PC-3 (cell line): ENCODE results near the gene TMEM187. TPM values are rescaled to one million over a fixed set of nuclear protein-coding genes. Genes with fewer than 3 reads are reported as not detected.

Experiments used
- ATAC-seq: fragments of 200-7000 bp; cut with Tn5 transposase; 2 replicates; pipeline ENCODE4 v1.9.1; 2020; ENCODE audit warnings: mild to moderate bottlenecking, moderate library complexity
- BruUV-seq: library from RNA; stranded (reverse); fragments of 400-500 nt; replicated peaks from 2 replicates; lab custom pipeline; 2021; lab: Mats Ljungman, UMichigan
- CTCF ChIA-PET: fragments of 300-600 bp; sonication (Branson Sonifier 250); formaldehyde crosslinking; loops from one replicate; lab custom pipeline; 2022; ENCODE audit warnings: antibody characterized with exemption; lab: Charles Lee
- POLR2A ChIA-PET: fragments of 300-600 bp; sonication (Branson Sonifier 250); formaldehyde crosslinking; loops from one replicate; lab custom pipeline; 2022; ENCODE audit warnings: antibody characterized with exemption; ENCODE audit not compliant: unreplicated experiment; lab: Charles Lee
- DNase-seq: peaks from one replicate; pipeline ENCODE4 v3.0.0-alpha.2; 2015
- H2AFZ ChIP-seq: fragments of 300-600 bp; sonication (generic); 2 replicates; pipeline ENCODE4 v1.6.0; 2016; ENCODE audit warnings: antibody characterized with exemption, low read length
- H3F3A ChIP-seq: fragments of 300-600 bp; sonication (generic); one replicate; pipeline ENCODE4 v1.6.0; 2017; ENCODE audit warnings: antibody characterized with exemption, low read length, control low read depth, mild to moderate bottlenecking; ENCODE audit not compliant: unreplicated experiment
- H3K27ac ChIP-seq: fragments of 300-600 bp; sonication (generic); 2 replicates; pipeline ENCODE4 v1.5.1; 2016; ENCODE audit warnings: mild to moderate bottlenecking, low read length
- H3K27me3 ChIP-seq: fragments of 300-600 bp; sonication (generic); 2 replicates; pipeline ENCODE4 v1.6.1; 2016; ENCODE audit warnings: low read length, mixed read lengths
- H3K36me3 ChIP-seq: fragments of 300-600 bp; sonication (generic); 2 replicates; pipeline ENCODE4 v1.6.1; 2016; ENCODE audit warnings: low read depth, mixed run types, low read length, mixed read lengths
- H3K4me1 ChIP-seq: fragments of 300-600 bp; sonication (generic); 2 replicates; pipeline ENCODE4 v1.5.1; 2016; ENCODE audit warnings: low read length; ENCODE audit not compliant: insufficient read depth
- H3K4me2 ChIP-seq: fragments of 300-600 bp; sonication (generic); 2 replicates; pipeline ENCODE4 v1.6.0; 2016; ENCODE audit warnings: low read length
- H3K4me3 ChIP-seq: fragments of 300-600 bp; sonication (generic); 2 replicates; pipeline ENCODE4 v1.5.1; 2016; ENCODE audit warnings: mild to moderate bottlenecking, low read length, mixed read lengths
- H3K79me2 ChIP-seq: fragments of 300-600 bp; sonication (generic); 2 replicates; pipeline ENCODE4 v1.6.1; 2017; ENCODE audit warnings: low read length, mixed read lengths
- H3K9ac ChIP-seq: fragments of 300-600 bp; sonication (generic); 2 replicates; pipeline ENCODE4 v1.6.0; 2016; ENCODE audit warnings: mild to moderate bottlenecking, low read length
- H3K9me2 ChIP-seq: fragments of 300-600 bp; sonication (generic); replicated peaks from 2 replicates; pipeline ENCODE4 v1.6.1; 2016; ENCODE audit warnings: mixed run types, low read length, mixed read lengths
- H3K9me3 ChIP-seq: fragments of 300-600 bp; sonication (generic); 2 replicates; pipeline ENCODE4 v1.6.1; 2016; ENCODE audit warnings: low read length, mixed read lengths
- H4K20me1 ChIP-seq: fragments of 300-600 bp; sonication (generic); 2 replicates; pipeline ENCODE4 v1.6.1; 2016; ENCODE audit warnings: low read length, mixed read lengths
- CTCF ChIP-seq: fragments of 300-600 bp; sonication (generic); conservative IDR thresholded peaks from 2 replicates; pipeline ENCODE4 v1.5.1; 2017; ENCODE audit warnings: antibody characterized with exemption, low read depth, mild to moderate bottlenecking, low read length
- EZH2 ChIP-seq: fragments of 300-600 bp; sonication (generic); IDR thresholded peaks from one replicate; pipeline ENCODE4 v1.6.1; 2017; ENCODE audit warnings: antibody characterized with exemption, mild to moderate bottlenecking, low read length; ENCODE audit not compliant: unreplicated experiment
- EZH2phosphoT487 ChIP-seq: fragments of 300-600 bp; sonication (generic); IDR thresholded peaks from 2 replicates; pipeline ENCODE4 v1.6.1; 2018; ENCODE audit warnings: mild to moderate bottlenecking, antibody characterized with exemption, low read length, borderline replicate concordance
- intact Hi-C: fragments of 100-400 bp; cut with micrococcal nuclease; formaldehyde crosslinking; loops from 2 replicates; pipeline ENCODE4 v1.9.0; 2023
- total RNA-seq: library from RNA; depleted of rRNA; stranded (reverse); fragments of >200 nt; gene quantifications from 2 replicates; pipeline ENCODE4 v1.2.3, GENCODE V29; 2014

The TMEM187 gene
- total RNA-seq, 1 experiment from 2014 or later = 10.6 TPM

- Histone ChIP-seq H3K9me3 (no peaks in the 10 kb centered on the region), H3K9me2 (no peaks in the 10 kb centered on the region), H3K36me3 (peaks cover 36% of the 10 kb centered on the region), H3K27ac (no peak overlapping the region), H3K27me3 (no peaks in the 10 kb centered on the region), H3F3A (no peaks in the 10 kb centered on the region), H3K4me2 (no peak overlapping the region), H3K4me1 (no peaks in the 10 kb centered on the region), H3K79me2 (no peaks in the 10 kb centered on the region), H2AFZ (no peak overlapping the region), H3K4me3 (no peak overlapping the region), H4K20me1 (no peaks in the 10 kb centered on the region), H3K9ac (no peak overlapping the region)
- no TSS peak for BruUV-seq
- POLR2A ChIA-PET = no interaction called here
- DNase-seq (no peak), ATAC-seq (no peak)
- TF ChIP-seq EZH2phosphoT487 (no peak), EZH2 (no peak), CTCF (no peak)
- intact Hi-C loops = no loop called here
- CTCF ChIA-PET = no interaction called here
Observed at GRCh38 chrX:153953892-153954557, 18.5 kb upstream of the TMEM187 start.

DNA sequence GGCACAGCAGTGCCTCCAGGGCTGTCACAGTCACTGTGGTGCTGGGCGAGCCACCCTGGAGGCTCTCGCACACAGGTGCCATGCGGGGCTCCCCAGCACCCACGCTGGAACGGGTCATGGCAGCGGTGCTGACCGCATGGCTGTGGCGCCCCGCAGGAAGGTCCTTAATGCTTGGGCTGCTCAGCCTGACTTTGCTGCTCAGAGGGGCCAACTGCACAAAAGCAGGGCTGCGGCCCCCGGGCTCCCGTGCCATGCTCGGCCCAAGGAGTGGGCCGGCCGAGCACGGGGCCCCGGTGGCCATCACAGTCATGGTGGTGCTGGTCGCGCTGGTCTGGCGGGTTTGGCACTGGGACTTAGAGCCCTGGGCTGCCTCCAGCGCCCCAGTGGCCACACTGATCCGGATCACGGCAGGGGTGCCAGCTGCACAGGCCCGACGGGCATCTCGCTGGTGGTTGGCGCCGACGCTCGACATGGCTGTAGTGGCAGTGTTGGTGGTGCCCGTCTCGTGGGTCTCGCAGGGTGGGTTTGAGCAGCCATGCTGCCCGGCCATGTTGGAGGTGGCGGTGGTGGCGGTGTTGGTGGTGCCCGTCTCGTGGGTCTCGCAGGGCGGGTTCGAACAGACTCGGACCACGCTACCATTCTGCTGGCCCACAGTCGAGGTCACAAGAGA, 17.9 kb upstream of the TMEM187 start:
- CTCF ChIA-PET = no interaction called here

More for the DNA sequence above, 17.9 kb upstream of the TMEM187 start:
- ATAC-seq (no peak), DNase-seq (no peak)
- Histone ChIP-seq H3K79me2 (no peaks in the 10 kb centered on the region), H3K4me2 (no peak overlapping the region), H3K27me3 (no peaks in the 10 kb centered on the region), H3K9me2 (no peaks in the 10 kb centered on the region), H3K9ac (no peak overlapping the region), H3K27ac (no peak overlapping the region), H3K4me3 (no peak overlapping the region), H3K36me3 (peaks cover 43% of the 10 kb centered on the region), H4K20me1 (no peaks in the 10 kb centered on the region), H3F3A (no peaks in the 10 kb centered on the region), H3K9me3 (no peaks in the 10 kb centered on the region), H3K4me1 (no peaks in the 10 kb centered on the region), H2AFZ (no peak overlapping the region)
- POLR2A ChIA-PET = no interaction called here
- intact Hi-C loops = no loop called here
- TF ChIP-seq EZH2phosphoT487 = no peak
- no peak for TF ChIP-seq EZH2
- no peak for TF ChIP-seq CTCF
- BruUV-seq = no TSS peak
